GM18951 (cell line): ENCODE measurements around the gene CDH24.

Experiments
- POLR2A ChIP-seq: IDR thresholded peaks from 4 replicates; pipeline ENCODE4 v1.6.1; 2011; ENCODE audit warnings: mild to moderate bottlenecking; ENCODE audit not compliant: insufficient read length, insufficient read depth; ENCODE audit errors: extremely low read depth
- in situ Hi-C: fragments of 300-500 bp; cut with MboI; formaldehyde crosslinking; loops from one replicate; pipeline ENCODE4 v1.12.0; 2022; ENCODE audit warnings: low sequenced_read_pairs, mixed read lengths, inconsistent platforms; ENCODE audit not compliant: unreplicated experiment

The CDH24 gene

GRCh38 chr14:23063601-23064000 is 6.3 kb upstream of the CDH24 start:
- TF ChIP-seq POLR2A: no peak
- in situ Hi-C loops: loop anchor here (25.0 kb wide), 1 partner anchor 501 kb away; no protein-coding TSS in a partner anchor

- TF ChIP-seq POLR2A: no peak
- in situ Hi-C loops: loop anchor here (25.0 kb wide), 1 partner anchor 500 kb away; no protein-coding TSS in a partner anchor
Observed at GRCh38 chr14:23062002-23062401, 4.7 kb upstream of the CDH24 start.

GRCh38 chr14:23060536-23061260 is 3.4 kb upstream of the CDH24 start:
- no peak for TF ChIP-seq POLR2A
- in situ Hi-C loops: loop anchor here (25.0 kb wide), 1 partner anchor 498 kb away; no protein-coding TSS in a partner anchor

GRCh38 chr14:23058654-23059504 is 1.6 kb upstream of the CDH24 start:
- in situ Hi-C loops: loop anchor here (25.0 kb wide), 1 partner anchor 497 kb away; no protein-coding TSS in a partner anchor
- no peak for TF ChIP-seq POLR2A

GRCh38 chr14:23057757-23058653 is 685 bp upstream of the CDH24 start:
- in situ Hi-C loops: loop anchor here (25.0 kb wide), 1 partner anchor 496 kb away; no protein-coding TSS in a partner anchor
- TF ChIP-seq POLR2A: peak; percentile 22

GRCh38 chr14:23056145-23056955 is 970 bp downstream of the CDH24 start:
- TF ChIP-seq POLR2A: no peak
- in situ Hi-C loops: loop anchor here (25.0 kb wide), 1 partner anchor 494 kb away; no protein-coding TSS in a partner anchor

GRCh38 chr14:23055621-23056144 is 1.6 kb downstream of the CDH24 start:
- no peak for TF ChIP-seq POLR2A
- in situ Hi-C loops: loop anchor here (25.0 kb wide), 1 partner anchor 493 kb away; no protein-coding TSS in a partner anchor

GRCh38 chr14:23055147-23055550 is 2.2 kb downstream of the CDH24 start:
- TF ChIP-seq POLR2A: no peak
- in situ Hi-C loops: loop anchor here (25.0 kb wide), 1 partner anchor 493 kb away; no protein-coding TSS in a partner anchor

- in situ Hi-C loops: loop anchor here (5.0 to 25.0 kb wide), 2 partner anchors 62 to 492 kb away; no protein-coding TSS in a partner anchor
Observed at GRCh38 chr14:23054000-23054811, 3.1 kb downstream of the CDH24 start.

GRCh38 chr14:23053426-23053825 is 3.9 kb downstream of the CDH24 start:
- no peak for TF ChIP-seq POLR2A
- in situ Hi-C loops: loop anchor here (5.0 to 25.0 kb wide), 2 partner anchors 61 to 491 kb away; no protein-coding TSS in a partner anchor

More at GRCh38 chr14:23054000-23054811, 3.1 kb downstream of the CDH24 start:
- no peak for TF ChIP-seq POLR2A
